Myometrial cell (primary cell): Measurements from ENCODE around the gene DCP1A. TPM values are rescaled to one million over a fixed set of nuclear protein-coding genes. Genes with fewer than 3 reads are reported as not detected.

Experiments used
- total RNA-seq: library from RNA; depleted of rRNA; stranded (reverse); fragments of >200 nt; gene quantifications from 2 replicates; pipeline ENCODE4 v1.2.3, GENCODE V29; 2015

The DCP1A gene
- 8.1 and 9.6 TPM in 2 replicates for total RNA-seq

GRCh38 chr3:53347261-53348064 lies at the start of gene DCP1A:
Gene DCP1A (minus strand): TSS chr3:53347543. CDS start chr3:53347517, 26 bp downstream.

GRCh38 chr3:53255775-53256703 lies 91.3 kb downstream of the DCP1A start, which contains the start of gene TKT:
Gene TKT (minus strand): TSS chr3:53256022. CDS start chr3:53255942, 80 bp downstream.

Other genes with a start within 250 kb of the DCP1A start
- gene RFT1, start 217.1 kb downstream of the DCP1A start, total RNA-seq, result 32.4 and 38.1 TPM in 2 replicates
- gene PRKCD, start 186.3 kb downstream of the DCP1A start, total RNA-seq, result 4.8 and 4.9 TPM in 2 replicates
- 578 and 751 TPM in 2 replicates for gene TKT, start 91.5 kb downstream of the DCP1A start, total RNA-seq
- not detected in 2 replicates for gene CACNA1D, start 147.1 kb upstream of the DCP1A start, total RNA-seq